Fibroblast of lung (primary cell): ENCODE data around the gene MANBA.

Experiments used
- CTCF ChIP-seq, 2 donors: IDR thresholded peaks in 1 of 2; conservative IDR thresholded peaks in 1 of 2; 1 replicate in 1 of 2; 2 replicates in 1 of 2; pipeline ENCODE4 v1.5.1; 2011 to 2012; ENCODE audit warnings: low read length in 2 of 2, control low read depth in 1 of 2, inconsistent platforms in 1 of 2, low read depth in 1 of 2, mild to moderate bottlenecking in 1 of 2
- EZH2 ChIP-seq: IDR thresholded peaks from 2 replicates; pipeline ENCODE4 v1.5.1; 2012; ENCODE audit warnings: low read length, control low read depth, mild to moderate bottlenecking; ENCODE audit errors: missing control alignments

GRCh38 chr4:102678695-102679335 lies 82.0 kb downstream of the MANBA start:
- TF ChIP-seq CTCF (conservative IDR thresholded peaks at IDR 0.05 in 1 of 2, IDR thresholded peaks at IDR 0.05 in 1 of 2; ENCODE audit: low read depth in 1 of 2, low read length in 2 of 2), result no peak
- no peak for TF ChIP-seq EZH2
